Esophagus muscularis mucosa (tissue), 4 donors: ENCODE data around the gene PHB1. TPM values are rescaled to one million over a fixed set of nuclear protein-coding genes. Genes with fewer than 3 reads are reported as not detected.
"Not testable (repeated sequence)": the region's sequence is repeated elsewhere in the genome, so short reads cannot be mapped to it uniquely, and the experiment has no call there.

Experiments
- DNase-seq: peaks from one replicate; pipeline ENCODE4 v3.0.0-alpha.2; 2017; ENCODE audit errors: extremely low spot score
- H3K27ac ChIP-seq, 4 donors: fragments of 200-600 bp; sonication (generic); replicated peaks in 1 of 4; 1 replicate in 3 of 4; 2 replicates in 1 of 4; pipeline ENCODE4 v1.5.1; 2016 to 2019; ENCODE audit warnings: mild to moderate bottlenecking in 1 of 4
- H3K27me3 ChIP-seq, 4 donors: fragments of 200-600 bp; sonication (generic); one replicate each; pipeline versions ENCODE4 v1.5.1 to v1.6.0; 2016 to 2019
- H3K36me3 ChIP-seq, 4 donors: fragments of 200-600 bp; sonication (generic); one replicate each; pipeline ENCODE4 v1.5.1; 2016 to 2019
- H3K4me1 ChIP-seq, 4 donors: fragments of 200-600 bp; sonication (generic); one replicate each; pipeline ENCODE4 v1.5.1; 2016 to 2019
- H3K4me3 ChIP-seq, 4 donors: fragments of 200-600 bp; sonication (generic); 1 replicate in 2 of 4; 2 replicates in 2 of 4; pipeline ENCODE4 v1.5.1; 2016 to 2019; ENCODE audit warnings: mild to moderate bottlenecking in 4 of 4, moderate library complexity in 1 of 4
- H3K9me3 ChIP-seq, 4 donors: fragments of 200-600 bp; sonication (generic); 1 replicate in 3 of 4; 2 replicates in 1 of 4; pipeline ENCODE4 v1.5.1; 2016 to 2019
- CTCF ChIP-seq, 3 experiments: fragments of 200-600 bp in 2 of 3; fragments of 450-650 bp in 1 of 3; sonication (generic) in 2 of 3; IDR thresholded peaks; one replicate each; pipeline ENCODE4 v1.5.1; 2017 to 2019; ENCODE audit warnings: antibody characterized with exemption in 3 of 3, mild to moderate bottlenecking in 2 of 3, moderate library complexity in 1 of 3
- EP300 ChIP-seq: sonication (generic); formaldehyde crosslinking; IDR thresholded peaks from one replicate; pipeline ENCODE4 v1.6.1; 2017; ENCODE audit warnings: antibody characterized with exemption
- POLR2A ChIP-seq: fragments of 450-650 bp; IDR thresholded peaks from one replicate; pipeline ENCODE4 v1.6.1; 2017; ENCODE audit warnings: antibody characterized with exemption, moderate library complexity, mild to moderate bottlenecking, low read depth
- POLR2AphosphoS5 ChIP-seq, 2 donors: sonication (generic); formaldehyde crosslinking; IDR thresholded peaks; one replicate each; pipeline ENCODE4 v1.6.1; 2017; ENCODE audit warnings: antibody characterized with exemption in 2 of 2
- WGBS: methylation state at CpG from one replicate; pipeline ENCODE4 v1.1.5; 2018; 5-methylcytosine and 5-hydroxymethylcytosine counted together
- intact Hi-C: fragments of 100-400 bp; cut with DNase I; formaldehyde crosslinking; loops from one replicate; pipeline ENCODE4 v1.15.1; 2023
- total RNA-seq, 4 donors: library from RNA; depleted of rRNA; stranded (reverse); fragments of >200 nt; gene quantifications; one replicate each; pipeline versions ENCODE4 v1.1.0 to v1.2.1, GENCODE V29; 2016

PHB1 gene
- total RNA-seq, 4 donors from 2014 or later, result 75.6 to 101 (median 95.6) TPM

- intact Hi-C loops, result no loop called here
- no peak overlapping the region for H3K4me3 ChIP-seq
- no peaks in the 10 kb centered on the region for H3K9me3 ChIP-seq
- no peak for DNase-seq
- peaks cover 0 to 22% (median 10%) of the 10 kb centered on the region in 4 donors for H3K27me3 ChIP-seq
- H3K4me1 ChIP-seq, result peaks cover 0 to 10% (median 7%) of the 10 kb centered on the region in 4 donors
- H3K36me3 ChIP-seq, result no peaks in the 10 kb centered on the region
- WGBS, result 61% methylated on average over 9 of the region's 13 CpGs
- H3K27ac ChIP-seq, result no peak overlapping the region
- TF ChIP-seq CTCF (IDR thresholded peaks at IDR 0.05) (peak; percentile 67 to 78 (median 75)), EP300 (no peak)
These were observed 20.4 kb upstream of the PHB1 start for GRCh38 chr17:49434821-49435670.

DNA sequence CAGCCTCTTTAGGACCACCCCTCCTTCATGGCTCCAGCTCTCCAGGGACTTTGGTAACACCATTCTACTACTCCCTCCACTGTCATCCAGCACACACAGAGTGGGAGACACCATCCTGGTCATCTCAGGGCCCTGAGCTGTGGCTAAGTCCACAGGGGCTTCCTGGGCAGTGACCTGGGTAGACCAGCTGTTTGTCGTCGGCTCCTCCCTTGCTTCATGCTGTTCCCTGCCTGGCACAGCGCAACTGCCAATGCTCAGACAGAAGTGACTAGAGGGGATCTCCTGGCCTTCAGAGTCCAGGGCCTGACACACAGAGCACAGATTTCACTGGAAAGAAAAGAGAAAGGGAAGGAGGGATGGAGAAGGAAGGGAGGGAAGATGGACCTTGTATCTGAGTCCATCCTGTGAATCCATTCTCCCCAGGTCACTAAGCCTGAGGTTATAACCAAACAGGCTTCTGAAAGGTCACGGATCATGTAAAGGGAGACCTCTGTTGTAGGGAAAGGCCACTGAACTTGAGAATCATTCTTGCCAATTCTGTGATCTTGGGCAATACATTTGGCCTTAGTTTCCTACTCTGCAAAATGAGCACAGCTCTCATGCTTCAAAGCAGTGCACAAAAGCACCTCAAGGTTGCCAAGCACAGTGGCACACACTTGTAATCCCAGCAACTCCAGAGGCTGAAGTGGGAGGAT, 18.5 kb upstream of the PHB1 start:
- DNase-seq, result no peak
- Histone ChIP-seq H3K36me3 (no peaks in the 10 kb centered on the region), H3K27me3 (peaks cover 0 to 14% (median 1%) of the 10 kb centered on the region in 4 donors), H3K4me1 (peaks cover 0 to 7% (median 2%) of the 10 kb centered on the region in 4 donors), H3K9me3 (no peaks in the 10 kb centered on the region), H3K27ac (no peak overlapping the region), H3K4me3 (no peak overlapping the region)
- intact Hi-C loops, result no loop called here
- 88% methylated on average over 4 of the region's 4 CpGs for WGBS
- TF ChIP-seq POLR2AphosphoS5 (IDR thresholded peaks at IDR 0.05), result no peak

GRCh38 chr17:49431743-49432142, 17.1 kb upstream of the PHB1 start:
- no peak for TF ChIP-seq EP300
- TF ChIP-seq CTCF (IDR thresholded peaks at IDR 0.05), result no peak
- no peak for TF ChIP-seq POLR2AphosphoS5 (IDR thresholded peaks at IDR 0.05)
- TF ChIP-seq POLR2A, result no peak
- no peaks in the 10 kb centered on the region for H3K36me3 ChIP-seq
- no peaks in the 10 kb centered on the region for H3K9me3 ChIP-seq
- no peak overlapping the region for H3K4me3 ChIP-seq
- peak; percentile 90 for DNase-seq
- H3K4me1 ChIP-seq, result peaks cover 0 to 7% (median 2%) of the 10 kb centered on the region in 4 donors
- intact Hi-C loops, result no loop called here
- H3K27me3 ChIP-seq, result peaks cover 0 to 13% (median 0%) of the 10 kb centered on the region in 4 donors
- no peak overlapping the region for H3K27ac ChIP-seq
- WGBS, result 82% methylated on average over 8 of the region's 8 CpGs

DNA sequence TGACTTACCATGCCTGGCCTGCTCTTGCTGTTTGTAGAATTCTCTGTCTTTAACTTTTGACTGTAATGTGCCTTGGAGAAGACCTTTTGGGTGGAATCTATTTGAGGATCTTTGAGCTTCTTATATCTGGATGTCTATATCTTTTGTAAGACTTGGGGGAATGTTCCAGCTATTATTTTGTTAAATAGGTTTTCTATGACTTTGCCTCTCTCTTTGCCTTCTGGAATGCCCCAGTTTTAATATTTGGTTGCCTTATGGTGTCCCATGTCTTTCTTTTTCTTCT, 10.3 kb upstream of the PHB1 start:
- peaks cover 0 to 13% (median 5%) of the 10 kb centered on the region in 4 donors for H3K9me3 ChIP-seq
- intact Hi-C loops, result no loop called here
- TF ChIP-seq EP300, result no peak
- TF ChIP-seq POLR2A, result no peak
- no peak for TF ChIP-seq CTCF (IDR thresholded peaks at IDR 0.05)
- no peak for TF ChIP-seq POLR2AphosphoS5 (IDR thresholded peaks at IDR 0.05)
- H3K4me3 ChIP-seq, result no peak overlapping the region
- DNase-seq, result no peak
- no peaks in the 10 kb centered on the region for H3K4me1 ChIP-seq
- H3K27me3 ChIP-seq, result peaks cover 0 to 13% (median 0%) of the 10 kb centered on the region in 4 donors
- H3K27ac ChIP-seq, result no peak overlapping the region
- no peaks in the 10 kb centered on the region for H3K36me3 ChIP-seq

DNA sequence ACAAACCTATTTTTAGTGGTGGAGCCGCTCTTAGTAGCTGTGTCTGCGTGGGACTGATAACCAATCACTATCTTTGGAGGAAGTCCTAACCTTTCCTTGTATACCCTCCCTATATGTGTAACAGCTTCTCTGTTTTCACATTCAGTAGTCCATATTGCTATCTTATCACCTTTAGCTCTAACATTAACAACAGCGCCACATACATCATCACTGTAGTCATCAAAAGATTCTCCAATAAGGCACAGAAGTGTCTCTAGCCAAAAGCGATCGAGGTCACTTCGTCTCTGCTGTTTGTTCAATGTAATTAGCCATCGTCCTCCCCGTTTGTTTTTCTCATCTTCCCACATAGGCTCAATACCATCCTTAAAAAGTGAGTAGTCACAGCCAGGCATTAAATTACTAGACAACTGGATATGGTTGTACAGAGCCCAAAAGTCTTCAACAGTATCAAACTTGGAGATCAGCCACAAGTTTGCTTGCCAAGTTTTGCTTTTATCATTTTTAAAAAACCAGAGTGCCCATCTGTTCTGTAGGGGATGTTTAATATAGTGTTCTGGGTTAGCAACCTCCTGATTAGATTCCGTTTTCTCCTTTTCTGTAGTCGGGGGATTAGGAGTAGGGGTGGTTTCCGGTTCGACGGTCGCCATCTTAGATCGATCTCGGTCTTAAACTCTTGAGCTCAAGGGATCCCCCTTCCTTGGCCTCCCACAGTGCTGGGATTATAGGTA, 9.8 kb upstream of the PHB1 start:
- H3K36me3 ChIP-seq, DNase-seq, H3K27ac ChIP-seq, intact Hi-C loops, H3K4me1 ChIP-seq, H3K4me3 ChIP-seq: not testable (repeated sequence)
- WGBS, result 84% methylated on average over 16 of the region's 16 CpGs
- Histone ChIP-seq H3K9me3 (peaks cover 0 to 13% (median 5%) of the 10 kb centered on the region in 4 donors), H3K27me3 (peaks cover 0 to 13% (median 0%) of the 10 kb centered on the region in 4 donors)
